ENCODE data around the gene TFB2M. TPM values are rescaled to one million over a fixed set of nuclear protein-coding genes. Genes with fewer than 3 reads are reported as not detected.

Gene TFB2M
- total RNA-seq, 1 experiment from 2014 or later: 8.8 TPM

DNA sequence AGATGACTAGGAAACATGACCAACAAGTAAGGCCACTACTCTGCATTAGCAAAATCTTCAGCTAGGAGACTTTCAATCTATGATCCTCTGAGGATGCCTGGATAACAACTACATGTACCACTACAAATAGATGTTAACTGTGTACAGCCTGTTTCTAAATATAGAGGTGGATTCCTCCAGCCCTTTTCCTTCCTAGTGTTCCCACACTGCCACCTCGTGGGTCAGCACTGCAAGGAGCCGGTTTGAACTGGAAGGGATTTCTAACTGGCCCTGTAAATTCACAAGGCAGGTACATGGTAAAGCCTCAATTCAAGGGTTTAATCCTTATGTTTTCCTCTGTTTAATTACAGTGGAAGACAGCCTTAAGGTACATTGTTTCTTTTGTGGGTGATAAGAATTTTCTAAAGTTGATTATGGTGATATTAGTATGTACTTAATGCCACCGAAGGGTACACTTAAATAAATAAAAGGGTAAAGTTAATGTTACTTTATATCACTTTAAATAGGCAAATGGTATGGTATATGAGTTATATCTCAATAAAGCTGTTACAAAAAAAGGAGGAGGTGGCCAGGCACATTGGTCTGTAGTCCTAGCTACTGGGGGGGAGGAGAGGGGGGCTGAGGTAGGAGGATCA is 73.3 kb downstream of the TFB2M start:
- in situ Hi-C loops (cut with HindIII; ENCODE audit: low sequenced_read_pairs): no loop called here
- DNase-seq (ENCODE audit: low spot score): peak; percentile 95

DNA sequence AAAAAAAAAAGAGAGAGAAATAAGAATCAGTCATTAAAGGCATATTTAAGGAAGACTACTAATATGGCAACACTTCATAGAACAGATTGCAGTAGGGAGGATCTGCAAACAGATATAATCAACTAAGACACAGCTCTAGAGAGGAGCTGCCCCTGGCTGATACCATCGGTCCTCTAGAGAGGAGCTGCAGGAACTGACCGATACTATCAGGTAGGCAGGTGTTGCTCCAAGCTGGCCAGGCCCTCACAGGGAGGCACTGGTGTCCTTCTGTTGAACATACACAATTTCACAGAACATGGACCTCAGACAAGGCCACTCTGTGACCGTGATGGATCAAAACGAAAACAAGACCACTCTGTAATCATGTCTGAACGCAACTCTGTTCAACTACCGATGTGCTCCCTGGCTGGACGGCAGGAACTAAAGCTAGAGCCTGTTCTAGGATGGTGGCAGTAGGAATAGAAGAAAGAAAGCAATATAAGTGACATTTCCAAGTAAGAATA is 74.5 kb downstream of the TFB2M start:
- in situ Hi-C loops (cut with HindIII; ENCODE audit: low sequenced_read_pairs): no loop called here
- peak; percentile 61 for DNase-seq (ENCODE audit: low spot score)

Other genes starting within 250 kb of the TFB2M start
- gene SMYD3, start 59.0 kb downstream of the TFB2M start, total RNA-seq (2014; rRNA removed; shearing (Covaris generic)): 49.5 and 69.6 TPM in 2 replicates
- gene CNST, start 195 bp upstream of the TFB2M start, total RNA-seq (2014; rRNA removed; shearing (Covaris generic)): 17.4 and 20.6 TPM in 2 replicates
- 66.9 and 69.1 TPM in 2 replicates for gene SCCPDH, start 158.1 kb upstream of the TFB2M start, total RNA-seq (2014; rRNA removed; shearing (Covaris generic))